ENCODE data around the gene CEP112. TPM values are rescaled to one million over a fixed set of nuclear protein-coding genes. Genes with fewer than 3 reads are reported as not detected.

Gene CEP112
- total and polyA plus RNA-seq, 2 of the 13 experiments (the other 11 are each of a cell fraction or from before 2014, with no cell fraction given): 1.2 to 3.4 TPM

- TF ChIP-seq PAXIP1 (CRISPR knock-in tag; conservative IDR thresholded peaks at IDR 0.05) (no peak), ZNF576 (CRISPR knock-in tag; IDR thresholded peaks at IDR 0.05) (no peak), ZNF446 (CRISPR knock-in tag; IDR thresholded peaks at IDR 0.05) (no peak), GATAD2A (CRISPR knock-in tag; IDR thresholded peaks at IDR 0.05) (peak; percentile 52; the same call in 1 of the 2 replicates), RAD21 (CRISPR knock-in tag; IDR thresholded peaks at IDR 0.05) (peak; percentile 54; the same call in 1 of the 2 replicates), SOX6 (IDR thresholded peaks at IDR 0.05) (no peak), SOX6 (CRISPR knock-in tag; IDR thresholded peaks at IDR 0.05) (no peak), ZFP82 (CRISPR knock-in tag; IDR thresholded peaks at IDR 0.05; ENCODE audit: borderline replicate concordance) (no peak), THRA (CRISPR knock-in tag; IDR thresholded peaks at IDR 0.05; ENCODE audit: borderline replicate concordance) (peak; percentile 28; the same call in 1 of the 2 replicates), ZNF614 (CRISPR knock-in tag; IDR thresholded peaks at IDR 0.05; ENCODE audit: borderline replicate concordance) (0 out of 2 replicates have a peak, but pooled peaks have one; percentile 31), ZNF33A (CRISPR knock-in tag; IDR thresholded peaks at IDR 0.05; ENCODE audit: borderline replicate concordance) (no peak), ATF4 (CRISPR knock-in tag; IDR thresholded peaks at IDR 0.05) (no peak), TBP (CRISPR knock-in tag; IDR thresholded peaks at IDR 0.05) (no peak), TARDBP (CRISPR knock-in tag; IDR thresholded peaks at IDR 0.05) (peak; percentile 54; the same call in 1 of the 2 replicates), ERF (CRISPR knock-in tag; IDR thresholded peaks at IDR 0.05) (0 out of 2 replicates have a peak, but pooled peaks have one; percentile 24), RXRB (CRISPR knock-in tag; IDR thresholded peaks at IDR 0.05; ENCODE audit: borderline replicate concordance) (peak; percentile 54; the same call in 1 of the 2 replicates), MED1 (CRISPR knock-in tag; IDR thresholded peaks at IDR 0.05) (no peak), FOXA1 (IDR thresholded peaks at IDR 0.05) (no peak), FOXA1 (CRISPR knock-in tag; IDR thresholded peaks at IDR 0.05) (no peak), SAP130 (CRISPR knock-in tag; IDR thresholded peaks at IDR 0.05; ENCODE audit: low read depth) (0 out of 2 replicates have a peak, but pooled peaks have one; percentile 31), ZNF709 (CRISPR knock-in tag; IDR thresholded peaks at IDR 0.05) (no peak), AFF4 (CRISPR knock-in tag; IDR thresholded peaks at IDR 0.05) (no peak)
These were observed 397.4 kb downstream of the CEP112 start (continued) for GRCh38 chr17:65794572-65794971.

Data from HepG2 (cell line).